GM21447 (cell line): ENCODE measurements around the gene CBLB.

Experiments used
- ATAC-seq: cut with Tn5 transposase; IDR thresholded peaks from one replicate; pipeline ENCODE4 v1.9.1; 2021; ENCODE audit not compliant: unreplicated experiment

CBLB gene

DNA sequence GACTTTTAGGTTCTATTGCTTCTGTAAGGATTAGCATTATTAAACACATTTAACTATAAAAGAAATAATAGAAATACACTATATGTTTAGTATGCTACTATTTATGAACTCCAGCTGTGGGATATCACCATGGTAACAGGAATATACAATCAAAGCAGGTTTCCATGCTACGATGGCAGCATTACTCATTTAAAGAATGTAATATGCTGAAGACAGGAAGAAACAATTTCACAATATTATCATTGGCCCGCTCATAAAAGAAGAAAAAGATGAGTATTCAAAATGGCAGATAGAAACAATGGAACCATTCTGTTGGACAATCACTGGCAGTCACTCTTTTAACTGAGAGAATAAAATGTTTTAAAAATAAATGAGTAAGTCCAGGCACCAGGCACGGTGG lies 153.4 kb downstream of the CBLB start:
- ATAC-seq: no peak

- ATAC-seq: no peak
These were observed 154.4 kb downstream of the CBLB start for GRCh38 chr3:105714453-105714852.

GRCh38 chr3:105708980-105709379 lies 159.8 kb downstream of the CBLB start:
- no peak for ATAC-seq

- ATAC-seq: no peak
These were observed 161.8 kb downstream of the CBLB start for GRCh38 chr3:105707009-105707408.

- no peak for ATAC-seq
These were observed 163.9 kb downstream of the CBLB start for GRCh38 chr3:105704726-105705410.

- ATAC-seq: no peak
These were observed 168.2 kb downstream of the CBLB start for GRCh38 chr3:105700575-105700974.

DNA sequence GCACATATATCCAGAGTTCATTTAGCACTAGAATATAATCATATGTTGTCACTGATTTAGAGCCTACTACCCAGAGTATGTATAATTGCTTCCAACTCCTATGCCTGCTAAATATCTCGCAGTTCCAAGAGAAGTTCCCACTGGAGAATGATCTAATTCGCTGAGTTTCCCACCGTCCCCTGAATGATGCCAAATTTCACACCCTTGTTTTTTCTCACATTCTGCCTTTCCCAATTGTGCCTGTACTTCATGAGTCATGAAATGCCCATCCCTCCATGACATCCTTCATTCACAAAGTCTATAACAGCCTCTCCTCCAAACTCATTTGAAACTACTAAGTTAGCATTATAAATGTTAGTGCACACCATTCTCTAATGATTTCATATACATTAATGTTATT lies 177.2 kb downstream of the CBLB start:
- ATAC-seq: no peak

DNA sequence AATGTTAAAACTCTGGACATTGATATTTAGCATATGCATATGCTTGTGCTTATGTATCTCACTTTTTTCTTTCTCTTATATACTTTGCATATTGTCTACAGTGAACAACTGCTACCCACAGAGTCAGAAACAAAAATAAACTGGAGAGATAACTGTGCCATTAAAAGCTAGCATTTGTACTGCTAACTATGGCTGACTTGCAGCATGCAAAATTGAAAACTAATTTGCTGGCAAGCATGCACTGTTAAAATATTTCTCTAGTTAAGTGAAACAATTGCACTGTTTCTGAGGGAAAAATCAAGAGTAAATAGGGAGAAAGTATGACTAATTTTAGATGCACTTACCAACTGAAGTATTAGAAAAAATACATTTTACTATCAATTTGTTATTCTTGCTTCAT lies 177.8 kb downstream of the CBLB start:
- no peak for ATAC-seq

- no peak for ATAC-seq
These were observed 180.0 kb downstream of the CBLB start for GRCh38 chr3:105688821-105689220.

DNA sequence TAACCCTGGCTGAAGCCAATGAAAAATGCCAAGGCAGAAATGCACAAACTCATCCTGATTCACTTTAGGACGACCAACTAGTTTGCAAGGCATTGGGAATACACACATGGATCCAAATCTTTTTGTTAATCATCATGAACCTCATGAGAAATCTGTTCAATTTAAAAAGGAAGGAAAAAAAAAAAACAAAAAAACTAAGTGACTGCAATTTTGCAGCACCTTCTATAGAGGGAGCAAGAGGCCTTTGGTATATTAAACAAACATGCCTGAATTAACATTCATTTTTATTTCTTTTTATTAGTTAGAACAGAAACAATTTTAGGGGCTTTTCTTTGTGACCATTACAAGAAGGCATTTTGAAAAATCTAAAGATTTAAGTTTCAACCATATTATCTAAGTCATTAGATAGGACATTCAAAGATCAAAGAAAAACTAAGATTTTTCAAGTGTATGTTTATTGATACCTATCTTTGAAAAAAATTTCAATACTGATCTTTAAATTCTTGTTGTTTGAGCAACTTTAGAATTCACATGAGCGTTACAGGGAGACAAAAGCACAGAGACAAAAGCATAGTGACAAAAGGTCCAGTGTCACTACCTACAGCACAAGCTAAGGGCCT lies 182.4 kb downstream of the CBLB start:
- no peak for ATAC-seq

- no peak for ATAC-seq
These were observed 188.9 kb downstream of the CBLB start for GRCh38 chr3:105679951-105680350.

- no peak for ATAC-seq
These were observed 190.8 kb downstream of the CBLB start for GRCh38 chr3:105678017-105678416.

GRCh38 chr3:105676621-105677300 lies 192.1 kb downstream of the CBLB start:
- ATAC-seq: no peak

- ATAC-seq: no peak
These were observed 194.3 kb downstream of the CBLB start for GRCh38 chr3:105674437-105675065.

- no peak for ATAC-seq
These were observed 195.8 kb downstream of the CBLB start for GRCh38 chr3:105672996-105673395.

DNA sequence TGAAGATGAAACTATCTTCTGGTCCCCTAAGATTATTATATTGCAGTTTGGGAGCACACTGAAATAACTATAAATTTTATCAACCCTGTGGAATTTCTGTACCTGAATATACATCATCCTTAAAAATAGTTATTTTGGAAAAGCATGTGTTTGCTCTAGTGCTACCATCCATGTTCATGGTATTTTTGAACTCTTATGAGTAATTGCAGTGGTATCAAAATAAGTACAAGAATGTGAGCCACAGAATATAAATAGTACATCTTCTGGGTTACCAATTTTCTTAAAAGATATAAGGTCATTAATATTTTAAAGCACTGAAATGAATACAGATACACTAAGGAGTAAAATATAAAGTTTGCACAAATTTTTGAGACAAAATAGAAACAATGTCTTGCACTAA lies 206.5 kb downstream of the CBLB start:
- no peak for ATAC-seq

- no peak for ATAC-seq
These were observed 207.4 kb downstream of the CBLB start for GRCh38 chr3:105661461-105661860.

DNA sequence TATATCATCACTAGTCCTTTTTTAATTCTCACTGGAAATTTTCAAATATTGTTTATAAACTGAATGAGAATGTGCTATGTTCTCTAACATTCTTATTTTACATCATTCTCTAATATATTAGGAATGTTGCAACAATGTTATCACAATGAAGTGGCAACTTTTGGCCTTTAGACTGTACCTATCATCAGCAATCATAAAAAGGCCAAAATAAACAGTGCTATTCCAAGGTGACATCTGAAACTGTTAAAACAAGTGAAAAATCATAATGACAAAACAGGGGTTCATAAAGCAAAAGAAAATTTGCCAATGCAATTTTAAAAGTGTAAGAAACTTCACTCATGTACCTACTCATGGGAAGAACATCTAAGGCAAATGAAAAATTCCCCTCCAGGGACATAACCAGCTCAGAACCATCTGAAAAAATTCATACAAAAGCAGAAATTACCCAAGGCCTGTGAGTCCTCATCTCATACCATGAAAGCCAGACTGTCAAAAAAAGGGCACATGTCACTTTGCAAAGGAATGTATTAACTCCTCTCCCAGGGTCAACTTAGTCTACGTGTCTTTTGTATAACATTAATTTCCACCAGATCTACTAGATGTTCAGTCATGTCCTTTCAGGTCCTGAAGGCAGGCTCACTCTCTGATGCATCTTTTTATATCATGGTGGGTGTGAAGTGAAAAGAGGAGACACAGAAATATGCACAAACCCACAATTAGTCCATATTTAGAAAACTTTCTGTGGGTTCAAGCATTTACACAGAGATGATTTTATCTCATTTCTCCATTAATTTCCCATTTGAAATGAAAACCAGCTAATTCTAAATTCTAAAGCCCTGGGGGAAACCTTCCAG lies 211.9 kb downstream of the CBLB start:
- no peak for ATAC-seq

GRCh38 chr3:105653868-105654267 lies 214.9 kb downstream of the CBLB start:
- no peak for ATAC-seq

DNA sequence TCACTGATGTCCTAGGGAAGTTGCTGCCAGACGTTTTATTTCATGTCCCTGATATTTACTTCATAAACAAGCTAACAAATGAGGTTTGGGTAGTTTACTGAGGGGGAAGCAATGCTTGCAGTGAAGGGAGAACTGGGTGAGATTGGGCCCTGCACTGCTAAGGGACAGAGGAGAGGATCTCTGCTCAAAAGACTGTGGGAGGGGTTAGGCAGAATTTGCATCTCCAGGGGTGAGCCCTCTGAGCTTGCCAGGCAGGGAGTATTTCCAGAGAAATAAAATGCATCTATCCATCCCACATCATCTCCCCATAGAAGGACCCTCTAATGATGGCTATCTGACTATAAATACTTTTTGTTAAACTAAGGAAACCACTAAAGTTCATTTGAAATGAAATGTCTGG lies 215.6 kb downstream of the CBLB start:
- ATAC-seq: no peak

- ATAC-seq: no peak
These were observed 219.3 kb downstream of the CBLB start for GRCh38 chr3:105649480-105649879.
